Small intestine (tissue), 7 donors: ENCODE measurements around the gene SELENOP. TPM values are rescaled to one million over a fixed set of nuclear protein-coding genes. Genes with fewer than 3 reads are reported as not detected.
"Not testable (repeated sequence)": the region's sequence is repeated elsewhere in the genome, so short reads cannot be mapped to it uniquely, and the experiment has no call there.

Experiments used
- DNase-seq, 2 donors: peaks; one replicate each; pipeline versions ENCODE4 v3.0.0 to v3.0.0-alpha.2; 2013
- FAIRE-seq: peaks from 2 replicates; lab custom pipeline; 2012; peaks lifted over from hg19 to GRCh38; lab: Jason Lieb, UNC
- H3K27ac ChIP-seq, 3 donors: one replicate each; pipeline ENCODE4 v1.5.1; 2013; ENCODE audit warnings: low read length in 2 of 3, mild to moderate bottlenecking in 2 of 3, control low read depth in 1 of 3, inconsistent platforms in 1 of 3, low read depth in 1 of 3, moderate library complexity in 1 of 3
- H3K27me3 ChIP-seq, 3 donors: one replicate each; pipeline ENCODE4 v1.6.1; 2013; ENCODE audit warnings: low read length in 3 of 3, inconsistent platforms in 1 of 3; ENCODE audit not compliant: control insufficient read depth in 3 of 3, insufficient read depth in 3 of 3
- H3K36me3 ChIP-seq, 3 donors: one replicate each; pipeline ENCODE4 v1.6.1; 2013; ENCODE audit warnings: low read length in 3 of 3, inconsistent platforms in 1 of 3, low read depth in 1 of 3, mild to moderate bottlenecking in 1 of 3, moderate library complexity in 1 of 3; ENCODE audit not compliant: control insufficient read depth in 3 of 3, insufficient read depth in 2 of 3
- H3K4me1 ChIP-seq, 3 donors: one replicate each; pipeline ENCODE4 v1.6.1; 2013; ENCODE audit warnings: low read length in 2 of 3, inconsistent platforms in 1 of 3, low read depth in 1 of 3, mild to moderate bottlenecking in 1 of 3, moderate library complexity in 1 of 3; ENCODE audit not compliant: control insufficient read depth in 3 of 3, insufficient read depth in 2 of 3
- H3K4me3 ChIP-seq, 3 donors: one replicate each; pipeline ENCODE4 v1.5.1; 2013; ENCODE audit warnings: low read length in 3 of 3, control low read depth in 1 of 3, inconsistent platforms in 1 of 3, low read depth in 1 of 3, mild to moderate bottlenecking in 1 of 3, moderate library complexity in 1 of 3
- H3K9me3 ChIP-seq, 2 donors: one replicate each; pipeline ENCODE4 v1.6.1; 2013; ENCODE audit warnings: low read depth in 1 of 2, low read length in 1 of 2; ENCODE audit not compliant: control insufficient read depth in 2 of 2, insufficient read depth in 1 of 2
- WGBS, 3 donors: extraction: QIAGEN DNeasy Blood & Tissue Kit; methylation state at CpG; one replicate each; pipeline ENCODE4 v1.1.7; 2013; 5-methylcytosine and 5-hydroxymethylcytosine counted together
- polyA plus RNA-seq, 4 donors: library from polyadenylated mRNA; stranded (reverse) in 3 of 4; unstranded in 1 of 4; fragments of 200-250 nt in 3 of 4; fragments of 120-200 nt in 1 of 4; gene quantifications; one replicate each; pipeline versions ENCODE4 v1.2.1 to v1.2.3, GENCODE V29; 2013
- donor health status: healthy with polysubstance abuse.
- donor health status: control.
- donor health status: control.
- donor health status: Bipolar disorder and iron deficiency.
- donor health status: healthy.

The SELENOP gene
- polyA plus RNA-seq, 4 donors = 204 to 4,199 (median 720) TPM

GRCh38 chr5:42824347-42824976 lies 12.8 kb upstream of the SELENOP start:
- H3K9me3 ChIP-seq = no peaks in the 10 kb centered on the region
- no peaks in the 10 kb centered on the region for H3K36me3 ChIP-seq
- WGBS, 3 donors = 25 to 57% (median 35%) methylated on average over 7 of the region's 7 CpGs
- no peaks in the 10 kb centered on the region for H3K27me3 ChIP-seq
- DNase-seq (peak; percentile 64 to 67), FAIRE-seq (no peak)
- H3K27ac ChIP-seq = peak overlapping the region in 1 of 3 donors; percentile 21
- peaks cover 0 to 24% (median 0%) of the 10 kb centered on the region in 3 donors for H3K4me1 ChIP-seq
- H3K4me3 ChIP-seq = no peak overlapping the region

GRCh38 chr5:42822548-42822947 lies 10.9 kb upstream of the SELENOP start:
- Histone ChIP-seq H3K36me3 (no peaks in the 10 kb centered on the region), H3K4me3 (no peak overlapping the region), H3K27ac (no peak overlapping the region), H3K9me3 (no peaks in the 10 kb centered on the region), H3K27me3 (no peaks in the 10 kb centered on the region), H3K4me1 (peaks cover 0 to 24% (median 0%) of the 10 kb centered on the region in 3 donors)
- FAIRE-seq (no peak), DNase-seq (no peak)
- WGBS, 3 donors = 78 to 87% (median 85%) methylated on average over 2 of the region's 2 CpGs

GRCh38 chr5:42819745-42820144 lies 8.1 kb upstream of the SELENOP start:
- peaks cover 0 to 15% (median 0%) of the 10 kb centered on the region in 3 donors for H3K4me1 ChIP-seq
- H3K36me3 ChIP-seq = no peaks in the 10 kb centered on the region
- H3K4me3 ChIP-seq = no peak overlapping the region
- H3K27ac ChIP-seq = no peak overlapping the region
- 56 to 97% (median 71%) methylated on average over 2 of the region's 2 CpGs for WGBS, 3 donors
- DNase-seq (no peak), FAIRE-seq (no peak)
- H3K27me3 ChIP-seq = no peaks in the 10 kb centered on the region
- no peaks in the 10 kb centered on the region for H3K9me3 ChIP-seq

- H3K4me1 ChIP-seq, H3K27me3 ChIP-seq, FAIRE-seq, DNase-seq, H3K9me3 ChIP-seq, H3K36me3 ChIP-seq, H3K4me3 ChIP-seq, H3K27ac ChIP-seq: not testable (repeated sequence)
- 81 to 97% (median 93%) methylated on average over 2 of the region's 2 CpGs for WGBS, 3 donors
These were observed 4.9 kb upstream of the SELENOP start for GRCh38 chr5:42816546-42816945.

GRCh38 chr5:42813533-42813932 lies 1.8 kb upstream of the SELENOP start:
- DNase-seq (no peak), FAIRE-seq (no peak)
- no peaks in the 10 kb centered on the region for H3K9me3 ChIP-seq
- H3K27me3 ChIP-seq = no peaks in the 10 kb centered on the region
- WGBS, 3 donors = 91 to 96% (median 94%) methylated on average over 19 of the region's 19 CpGs
- no peak overlapping the region for H3K27ac ChIP-seq
- H3K36me3 ChIP-seq = peaks cover 0 to 2% (median 0%) of the 10 kb centered on the region in 3 donors
- H3K4me1 ChIP-seq = peaks cover 0 to 8% (median 0%) of the 10 kb centered on the region in 3 donors
- H3K4me3 ChIP-seq = no peak overlapping the region

GRCh38 chr5:42812620-42813019 lies 928 bp upstream of the SELENOP start:
- Histone ChIP-seq H3K36me3 (peaks cover 0 to 7% (median 0%) of the 10 kb centered on the region in 3 donors), H3K27me3 (no peaks in the 10 kb centered on the region), H3K27ac (peak overlapping the region in 2 of 3 donors; percentile 11 to 88), H3K4me1 (peaks cover 0 to 8% (median 0%) of the 10 kb centered on the region in 3 donors), H3K4me3 (no peak overlapping the region), H3K9me3 (no peaks in the 10 kb centered on the region)
- DNase-seq (no peak), FAIRE-seq (no peak)
- WGBS, 3 donors = 70 to 78% (median 72%) methylated on average over 2 of the region's 2 CpGs

- Histone ChIP-seq H3K9me3 (no peaks in the 10 kb centered on the region), H3K27ac (peak overlapping the region; percentile 68 to 88 (median 87)), H3K36me3 (peaks cover 0 to 8% (median under 1%) of the 10 kb centered on the region in 3 donors), H3K4me1 (peaks cover 0 to 12% (median 0%) of the 10 kb centered on the region in 3 donors), H3K27me3 (no peaks in the 10 kb centered on the region), H3K4me3 (peak overlapping the region; percentile 53 to 78 (median 72))
- FAIRE-seq (no peak), DNase-seq (no peak)
- 37 to 45% (median 38%) methylated on average over 3 of the region's 3 CpGs for WGBS, 3 donors
These were observed 680 bp downstream of the SELENOP start for GRCh38 chr5:42810834-42811590.

GRCh38 chr5:42808888-42809611 lies 2.6 kb downstream of the SELENOP start:
- FAIRE-seq = no peak
- Histone ChIP-seq H3K27ac (peak overlapping the region in 2 of 3 donors; percentile 11 to 88), H3K9me3 (no peaks in the 10 kb centered on the region), H3K4me3 (peak overlapping the region in 2 of 3 donors; percentile 52 to 53), H3K27me3 (no peaks in the 10 kb centered on the region), H3K36me3 (peaks cover 0 to 12% (median 4%) of the 10 kb centered on the region in 3 donors), H3K4me1 (peaks cover 0 to 14% (median 0%) of the 10 kb centered on the region in 3 donors)
- DNase-seq = peak in 1 of 2 donors; percentile 32
- WGBS, 3 donors = 71 to 86% (median 81%) methylated on average over 4 of the region's 4 CpGs
